ENCODE data around the gene MAP2K3.

Gene MAP2K3

DNA sequence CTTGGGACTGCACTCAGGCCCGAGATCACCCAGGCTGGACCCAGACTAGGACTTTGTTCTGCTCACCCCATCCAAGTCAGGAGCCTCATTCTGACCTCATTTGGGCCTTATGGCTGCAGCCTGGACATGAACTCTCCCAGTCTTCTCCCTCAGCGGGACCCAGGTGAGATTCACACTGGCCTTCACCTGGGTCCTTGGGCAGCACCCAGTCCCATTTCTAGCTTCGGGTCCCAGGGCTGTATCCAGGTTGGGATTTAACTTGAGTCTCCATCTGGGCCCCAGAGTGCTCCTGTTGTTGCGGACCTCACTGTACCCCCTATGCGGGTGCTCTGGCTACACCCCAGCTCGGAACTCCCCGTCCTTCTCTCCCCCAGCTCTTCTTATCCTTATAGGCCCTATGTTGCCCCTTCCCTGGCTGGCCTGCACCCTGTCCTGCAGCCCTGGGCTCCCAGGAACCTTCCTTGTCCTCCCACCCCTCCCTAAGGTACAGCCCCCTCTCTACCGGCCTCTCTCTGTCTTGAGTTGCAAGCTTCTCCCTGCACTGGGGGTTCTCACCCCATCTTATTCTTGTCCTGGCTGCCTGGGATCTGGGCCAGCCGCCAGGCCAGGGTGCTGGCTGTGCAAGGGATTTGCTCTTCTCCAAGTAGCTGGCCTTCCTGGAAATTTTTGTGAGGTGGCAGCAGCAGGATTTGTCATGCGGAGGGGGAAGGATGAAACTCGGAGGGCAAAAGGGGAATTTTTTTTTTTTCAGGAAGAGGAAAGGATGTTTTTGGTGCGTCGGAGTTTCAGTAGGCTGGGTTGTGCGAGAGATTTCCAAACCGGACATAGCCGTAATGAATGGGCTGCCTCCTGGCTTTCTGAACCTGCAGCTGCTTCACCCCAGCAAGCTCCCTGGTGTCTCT is 904 bp downstream of the MAP2K3 start:
- DNase-seq: no peak

DNA sequence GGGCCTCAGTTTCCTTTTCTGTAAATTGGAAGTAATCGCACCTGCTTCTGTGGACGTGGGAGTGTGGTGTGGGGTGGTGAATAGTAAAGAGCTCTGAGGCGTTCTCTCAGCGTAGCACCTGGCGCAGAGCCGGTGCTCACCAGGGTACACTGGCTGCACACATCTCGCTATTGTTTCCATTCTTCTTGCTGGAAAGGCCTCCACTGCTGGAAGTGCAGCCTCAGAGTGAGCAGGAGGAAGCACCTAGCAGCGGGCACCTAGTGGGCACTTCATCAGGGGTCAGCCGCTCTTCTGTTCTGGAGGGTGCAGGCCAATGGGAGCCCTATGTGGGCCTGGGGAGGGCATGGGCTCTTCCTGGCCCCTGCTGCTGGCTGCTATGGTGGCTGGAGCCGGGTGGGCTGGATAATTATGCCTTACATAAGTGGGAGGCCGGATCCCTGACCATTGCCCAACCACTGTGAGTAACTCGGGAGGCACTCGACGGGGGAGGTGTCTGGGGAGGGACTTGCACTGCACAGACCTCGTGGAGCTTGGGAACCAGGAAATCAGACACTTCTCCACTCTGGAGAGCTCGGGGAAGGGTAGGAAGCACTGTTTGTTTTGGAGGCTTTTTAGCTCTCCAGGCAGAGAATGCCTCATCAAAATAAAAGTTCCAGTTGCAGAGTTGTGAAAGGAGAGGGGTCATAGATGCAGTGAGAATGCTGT is 1.7 kb downstream of the MAP2K3 start:
- no peak for DNase-seq

DNA sequence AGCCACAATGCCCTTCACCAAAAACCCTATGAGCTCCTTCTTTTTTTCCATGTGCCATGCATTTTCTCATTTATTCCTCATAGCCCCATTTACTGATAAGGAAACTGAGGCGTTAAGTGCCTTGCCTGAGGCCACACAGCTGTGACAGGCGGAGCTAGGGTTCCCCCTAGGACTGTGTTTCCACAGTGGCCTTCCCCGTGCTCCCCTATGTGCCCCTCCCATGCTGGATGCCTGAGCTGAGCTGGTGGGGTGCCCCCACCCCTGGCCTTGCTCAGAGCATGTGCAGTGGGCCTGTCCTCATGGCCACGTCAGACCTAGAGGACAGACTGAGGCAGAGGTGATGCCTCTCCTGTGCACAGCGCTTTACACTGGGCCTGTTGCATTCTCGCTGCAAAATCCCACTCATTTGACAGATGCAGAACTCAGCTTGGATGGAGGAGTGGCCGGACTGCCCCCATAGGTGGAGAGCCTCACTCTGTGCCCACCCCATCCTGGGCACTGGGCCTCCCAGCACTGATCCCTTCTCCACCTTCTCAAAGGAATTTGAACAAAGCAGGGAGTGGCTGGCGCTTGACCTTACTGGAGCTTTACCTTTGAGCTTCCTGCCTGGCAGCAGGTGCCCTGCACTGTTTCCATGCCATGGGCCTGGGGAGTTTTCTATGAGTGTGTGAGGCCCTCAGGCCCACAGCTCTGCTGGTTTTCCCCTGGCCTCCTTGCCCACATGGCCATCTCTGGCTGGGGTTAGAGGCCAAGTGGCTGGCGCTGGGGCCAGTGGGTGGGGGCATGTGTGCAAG is 2.6 kb downstream of the MAP2K3 start:
- peak; percentile 26 for DNase-seq

DNA sequence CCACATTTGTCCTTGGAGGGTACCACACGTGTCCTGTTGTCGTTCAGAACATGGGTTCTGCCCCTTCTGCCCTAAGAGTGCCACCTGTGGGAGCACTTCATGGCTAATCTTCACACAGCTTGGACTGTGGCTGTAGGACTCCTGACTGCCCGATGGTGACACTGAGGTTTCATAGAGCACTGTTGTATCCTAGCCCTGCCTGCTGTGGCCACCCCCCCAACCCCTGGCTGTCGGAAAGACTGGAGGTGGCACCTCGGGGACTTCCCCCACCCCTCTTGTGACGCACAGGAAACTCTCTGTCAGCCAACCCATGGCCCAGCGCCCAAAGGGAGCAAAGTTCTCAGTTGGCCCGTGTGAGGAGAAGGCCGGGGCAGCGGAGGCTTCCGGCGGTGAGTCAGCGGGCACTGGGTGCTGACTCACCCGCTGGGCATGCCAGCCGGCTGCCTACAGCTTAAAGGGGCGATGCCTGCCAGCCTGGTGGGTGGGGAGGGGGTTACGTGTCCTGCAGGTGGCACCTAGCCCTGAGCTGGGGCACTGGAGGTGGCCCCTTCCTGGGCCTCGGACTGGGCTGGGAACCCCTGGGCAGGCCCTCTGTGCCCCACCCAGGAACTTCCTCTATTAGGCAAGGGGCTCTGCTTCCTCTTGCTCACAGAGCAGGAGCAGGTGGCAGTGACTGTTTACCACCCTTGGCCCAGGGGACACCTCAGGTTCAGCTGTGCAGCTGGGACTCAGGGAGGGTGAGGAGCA is 3.4 kb downstream of the MAP2K3 start:
- DNase-seq: peak; percentile 94

- peak; percentile 34 for DNase-seq
Observed at GRCh38 chr17:21288571-21289017, 4.1 kb downstream of the MAP2K3 start.

DNA sequence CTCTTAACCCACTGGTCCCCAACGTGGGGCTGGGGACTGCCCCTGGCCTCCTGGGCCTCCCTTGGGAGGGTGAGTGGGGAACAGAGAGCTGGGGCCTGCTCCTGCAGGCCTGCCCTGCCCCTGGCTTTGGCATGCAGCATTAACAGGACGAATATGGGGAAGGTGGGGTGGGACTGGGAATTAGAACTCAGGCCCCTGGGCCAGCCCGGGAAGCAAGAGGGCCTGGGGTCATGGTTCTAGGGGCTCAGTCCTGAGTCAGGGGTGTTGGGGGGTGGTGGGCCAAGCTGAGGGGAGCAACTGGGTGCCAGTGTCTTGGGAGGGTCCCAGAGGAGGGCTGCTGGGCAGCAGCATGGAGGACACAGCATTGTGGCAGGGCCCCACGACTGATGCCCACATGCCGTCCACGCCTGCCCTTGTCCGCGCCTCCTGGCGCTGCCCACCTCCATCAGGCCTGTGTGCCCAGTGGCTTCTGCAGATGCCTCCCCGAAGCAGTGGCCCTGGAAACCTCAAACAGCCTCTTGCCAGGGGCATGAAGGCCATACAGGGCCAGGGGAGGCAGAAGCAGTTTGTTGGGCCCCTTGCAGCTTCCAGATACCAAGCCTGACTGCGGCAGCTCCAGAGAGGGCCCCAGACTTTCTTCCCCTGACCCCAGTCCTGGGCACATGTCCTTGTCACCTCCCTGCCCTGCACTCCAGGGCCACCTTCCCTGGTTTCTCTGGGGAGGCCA is 4.8 kb downstream of the MAP2K3 start:
- DNase-seq: no peak

GRCh38 chr17:21289902-21290571 is 5.5 kb downstream of the MAP2K3 start:
- DNase-seq: no peak

DNA sequence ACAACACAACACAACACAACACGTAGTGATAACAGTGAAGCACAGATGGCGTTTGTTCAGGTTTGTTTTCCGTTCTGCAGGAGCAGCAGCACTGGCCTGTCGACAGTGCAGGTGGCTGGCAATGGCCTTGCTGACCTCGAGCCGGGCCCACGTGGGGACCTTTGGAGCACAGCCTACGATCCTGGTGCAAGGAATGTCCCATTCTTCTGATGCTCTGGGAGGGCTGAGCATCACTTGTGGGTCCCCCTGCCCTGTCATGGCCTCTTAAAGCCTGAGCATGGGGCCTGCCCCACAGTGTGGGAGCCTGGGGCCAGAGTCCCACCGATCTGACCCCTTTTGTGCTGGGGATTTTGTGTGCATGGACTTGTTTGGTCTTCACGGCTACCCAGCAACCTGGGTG is 6.8 kb downstream of the MAP2K3 start:
- no peak for DNase-seq

- no peak for DNase-seq
Observed at GRCh38 chr17:21291862-21292261, 7.4 kb downstream of the MAP2K3 start.

DNA sequence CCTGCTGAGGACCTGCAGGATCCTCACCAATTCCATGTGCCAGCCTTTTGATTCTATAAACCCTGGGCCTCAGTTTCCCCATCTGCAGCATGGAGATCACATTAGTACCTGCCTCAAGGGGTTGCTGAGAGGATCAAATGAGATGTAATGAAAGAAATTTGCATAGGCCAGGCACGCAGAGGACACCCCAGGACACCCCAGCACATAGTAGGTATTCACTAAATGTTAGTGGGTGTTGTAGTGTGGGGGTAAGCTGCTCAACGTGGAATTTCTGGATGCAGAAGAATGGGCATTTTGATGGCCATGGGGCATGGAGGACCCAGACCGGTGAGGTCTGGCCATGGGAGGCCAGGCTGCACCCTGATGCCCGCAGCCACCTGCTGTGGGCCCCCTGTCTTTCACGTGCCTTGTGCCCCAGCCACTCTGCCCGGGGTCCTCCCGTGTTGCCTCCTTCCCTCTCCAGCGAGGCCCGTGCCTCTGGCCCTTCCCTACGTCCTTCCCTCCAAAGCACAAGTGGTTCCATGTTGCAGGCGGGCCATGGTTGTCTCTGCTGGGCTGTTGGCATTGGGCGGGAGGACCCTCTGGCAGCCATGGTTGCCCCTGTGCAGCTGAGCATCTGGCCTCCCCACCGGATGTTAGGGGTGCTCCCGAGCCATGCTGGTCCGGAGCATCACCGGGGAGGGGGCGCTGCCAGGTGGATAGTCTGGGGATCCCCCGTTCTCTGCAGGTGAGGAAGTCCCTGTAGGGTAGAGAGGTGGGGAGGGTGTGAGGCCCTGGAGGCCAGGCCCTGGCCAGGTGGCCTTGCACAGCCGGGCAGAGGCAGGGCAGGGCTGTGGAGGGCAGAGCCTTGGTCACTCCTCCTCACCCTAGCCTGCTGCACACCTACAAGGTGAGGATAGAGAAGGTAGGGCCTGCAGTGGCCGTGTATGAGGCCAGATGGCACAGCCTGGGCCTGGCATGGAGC is 8.6 kb downstream of the MAP2K3 start:
- no peak for DNase-seq

GRCh38 chr17:21293831-21294210 is 9.3 kb downstream of the MAP2K3 start:
- DNase-seq: no peak

- no peak for DNase-seq
Observed at GRCh38 chr17:21294321-21295035, 10.0 kb downstream of the MAP2K3 start.

DNA sequence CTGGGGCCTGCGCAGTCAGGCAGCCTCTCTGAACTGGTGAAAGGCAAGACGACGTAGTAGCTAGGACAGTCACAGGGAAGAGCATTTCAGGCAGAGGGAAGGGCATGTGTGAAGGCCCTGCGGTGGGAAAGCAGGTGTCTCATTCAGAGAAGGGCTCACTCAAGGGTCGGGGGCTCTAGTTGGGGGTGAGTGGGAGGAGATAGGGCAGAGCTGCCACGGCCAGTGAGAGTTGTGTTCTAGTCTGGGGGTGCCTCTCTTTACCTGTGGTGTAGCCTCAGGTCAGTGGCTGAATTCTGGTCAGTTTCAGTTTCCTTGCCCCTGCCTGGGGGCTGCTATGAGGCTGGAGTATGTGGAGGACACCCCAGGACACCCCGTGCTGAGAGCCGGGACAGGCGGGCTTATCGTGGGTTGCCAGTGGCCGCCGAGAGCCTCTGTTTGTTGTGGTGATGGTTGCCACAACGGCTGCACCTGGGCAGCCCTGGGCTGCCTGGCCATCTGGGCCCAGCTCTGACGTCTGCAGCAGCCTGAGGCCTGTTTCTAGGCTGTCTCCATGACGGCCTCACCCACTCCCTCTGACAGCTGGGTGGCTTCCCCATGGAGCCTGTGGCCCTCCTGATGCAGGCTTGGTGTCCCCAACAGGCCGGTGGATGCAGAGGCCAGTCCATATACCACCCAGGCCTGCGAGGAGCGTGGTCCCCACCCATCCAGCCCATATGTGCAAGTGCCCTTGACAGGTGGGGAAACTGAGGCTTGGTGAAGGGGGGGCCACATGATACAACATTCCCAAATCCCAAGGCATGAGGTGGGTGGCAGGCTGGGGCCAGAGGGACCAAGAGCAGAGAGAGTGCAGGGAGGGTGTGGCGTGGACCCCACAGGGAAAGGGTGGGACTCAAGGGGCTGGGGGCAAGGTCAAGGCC is 10.8 kb downstream of the MAP2K3 start:
- DNase-seq: no peak

DNA sequence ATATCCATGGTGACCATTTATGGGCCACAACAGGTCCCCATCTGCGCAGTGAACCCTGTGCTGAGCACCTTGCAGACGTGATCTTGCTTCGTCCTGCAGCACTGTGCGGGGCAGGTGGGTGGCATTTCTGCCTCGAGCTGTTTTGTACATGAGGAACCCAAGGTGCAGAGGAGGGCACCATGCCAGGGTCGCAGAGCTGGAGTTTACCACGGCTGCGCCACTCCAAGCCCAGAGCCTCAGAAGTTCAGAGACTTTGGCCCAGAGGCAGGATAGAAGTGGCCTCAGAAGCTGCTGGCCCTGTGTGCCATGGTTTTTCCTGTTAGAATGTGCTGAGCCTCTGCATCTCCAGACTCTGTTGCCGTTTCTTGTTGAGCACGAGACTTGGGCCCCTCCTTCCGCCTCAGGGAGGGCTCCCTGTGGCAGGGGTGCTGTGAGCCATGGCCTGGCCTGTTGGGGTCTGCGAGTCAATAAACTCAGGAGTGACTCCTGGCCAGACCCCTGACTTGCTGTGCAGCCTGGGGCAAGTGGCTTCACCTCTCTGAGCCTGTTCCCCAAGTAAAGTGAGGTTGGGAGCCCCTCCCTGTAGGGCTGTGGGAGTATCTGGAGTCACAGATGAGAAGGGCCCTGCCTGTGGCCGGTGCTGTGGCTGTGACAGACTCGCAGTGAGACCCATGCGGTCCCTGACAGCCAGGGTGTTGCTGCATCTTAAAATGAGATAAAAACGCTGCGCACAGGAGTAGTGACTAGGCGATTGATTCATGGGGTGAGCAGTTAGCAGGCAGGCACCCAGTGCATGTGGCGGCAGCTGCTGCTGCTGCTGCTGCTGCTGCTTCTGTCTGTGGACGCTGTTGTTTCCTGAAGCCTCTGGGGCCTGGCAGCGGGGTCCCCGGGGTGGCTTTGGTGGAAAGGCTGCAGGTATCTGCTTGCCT is 11.8 kb downstream of the MAP2K3 start:
- DNase-seq: no peak

- no peak for DNase-seq
Observed at GRCh38 chr17:21297026-21297520, 12.6 kb downstream of the MAP2K3 start.

GRCh38 chr17:21297597-21297996 is 13.1 kb downstream of the MAP2K3 start:
- DNase-seq: no peak
